D721Med (cell line): ENCODE results near the gene IGFALS.

Experiments used
- DNase-seq: peaks from one replicate; pipeline ENCODE4 v3.0.0; 2011; ENCODE audit warnings: low spot score; ENCODE audit not compliant: insufficient read length
- FAIRE-seq: peaks from 2 replicates; lab custom pipeline; 2011; peaks lifted over from hg19 to GRCh38; lab: Jason Lieb, UNC
- TF ChIP-seq, protein P1 (sequence below): IDR thresholded peaks from 2 replicates; pipeline ENCODE4 v1.5.1; 2012; ENCODE audit warnings: mild to moderate bottlenecking, control low read depth; ENCODE audit not compliant: insufficient read depth; ENCODE audit errors: missing control alignments

The IGFALS gene

DNA sequence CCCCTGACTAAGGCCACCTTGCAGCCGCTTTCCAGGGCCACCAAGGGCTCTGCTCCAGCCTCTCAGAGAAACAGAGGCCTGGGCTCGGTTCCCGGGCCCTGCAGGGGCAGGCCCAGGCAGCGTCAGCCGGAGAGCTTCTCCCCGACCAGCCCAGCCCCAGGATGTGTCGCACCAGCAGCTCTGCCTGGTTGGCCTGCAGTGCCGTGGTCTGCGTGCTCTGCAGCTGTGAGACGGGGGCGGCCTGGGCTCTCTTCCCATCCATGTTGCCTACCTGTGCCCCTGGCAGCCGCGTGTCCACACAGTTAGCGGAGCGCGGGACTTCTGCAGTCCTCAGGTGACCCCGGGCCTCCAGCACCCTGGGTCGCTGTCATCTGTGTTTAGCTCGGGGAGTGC, 4.8 kb downstream of the IGFALS start:
- TF ChIP-seq, protein P1, sequence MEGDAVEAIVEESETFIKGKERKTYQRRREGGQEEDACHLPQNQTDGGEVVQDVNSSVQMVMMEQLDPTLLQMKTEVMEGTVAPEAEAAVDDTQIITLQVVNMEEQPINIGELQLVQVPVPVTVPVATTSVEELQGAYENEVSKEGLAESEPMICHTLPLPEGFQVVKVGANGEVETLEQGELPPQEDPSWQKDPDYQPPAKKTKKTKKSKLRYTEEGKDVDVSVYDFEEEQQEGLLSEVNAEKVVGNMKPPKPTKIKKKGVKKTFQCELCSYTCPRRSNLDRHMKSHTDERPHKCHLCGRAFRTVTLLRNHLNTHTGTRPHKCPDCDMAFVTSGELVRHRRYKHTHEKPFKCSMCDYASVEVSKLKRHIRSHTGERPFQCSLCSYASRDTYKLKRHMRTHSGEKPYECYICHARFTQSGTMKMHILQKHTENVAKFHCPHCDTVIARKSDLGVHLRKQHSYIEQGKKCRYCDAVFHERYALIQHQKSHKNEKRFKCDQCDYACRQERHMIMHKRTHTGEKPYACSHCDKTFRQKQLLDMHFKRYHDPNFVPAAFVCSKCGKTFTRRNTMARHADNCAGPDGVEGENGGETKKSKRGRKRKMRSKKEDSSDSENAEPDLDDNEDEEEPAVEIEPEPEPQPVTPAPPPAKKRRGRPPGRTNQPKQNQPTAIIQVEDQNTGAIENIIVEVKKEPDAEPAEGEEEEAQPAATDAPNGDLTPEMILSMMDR = no peak
- DNase-seq (no peak), FAIRE-seq (no peak)

DNA sequence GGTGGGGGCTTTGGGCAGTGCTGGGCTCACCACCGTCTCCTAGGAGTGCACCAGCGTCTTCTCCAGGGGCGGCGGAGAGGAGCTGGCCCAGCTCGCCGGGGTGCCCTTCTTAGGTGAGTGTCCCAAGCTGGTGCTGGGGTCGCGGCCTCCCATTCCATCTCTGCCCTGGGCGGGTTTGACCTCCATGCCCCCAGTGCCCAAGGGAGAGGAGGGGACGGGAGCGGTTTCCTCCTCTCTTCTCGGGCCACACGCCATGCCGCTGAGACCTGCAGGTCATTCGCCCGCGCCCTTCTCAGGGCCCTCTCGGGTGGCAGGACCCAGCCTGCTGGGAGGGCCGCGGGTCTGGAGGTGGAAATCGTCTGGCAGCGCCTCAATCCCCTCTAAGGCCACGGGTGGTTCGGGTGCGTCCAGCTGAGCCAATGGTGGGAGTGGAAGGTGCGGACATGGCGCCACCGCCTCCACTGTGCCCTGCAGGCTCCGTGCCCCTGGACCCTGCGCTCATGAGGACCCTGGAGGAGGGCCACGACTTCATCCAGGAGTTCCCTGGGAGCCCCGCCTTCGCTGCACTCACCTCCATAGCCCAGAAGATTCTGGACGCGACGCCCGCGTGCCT, 5.3 kb downstream of the IGFALS start:
- no peak for DNase-seq
- FAIRE-seq = no peak
- TF ChIP-seq, protein P1 = no peak

DNA sequence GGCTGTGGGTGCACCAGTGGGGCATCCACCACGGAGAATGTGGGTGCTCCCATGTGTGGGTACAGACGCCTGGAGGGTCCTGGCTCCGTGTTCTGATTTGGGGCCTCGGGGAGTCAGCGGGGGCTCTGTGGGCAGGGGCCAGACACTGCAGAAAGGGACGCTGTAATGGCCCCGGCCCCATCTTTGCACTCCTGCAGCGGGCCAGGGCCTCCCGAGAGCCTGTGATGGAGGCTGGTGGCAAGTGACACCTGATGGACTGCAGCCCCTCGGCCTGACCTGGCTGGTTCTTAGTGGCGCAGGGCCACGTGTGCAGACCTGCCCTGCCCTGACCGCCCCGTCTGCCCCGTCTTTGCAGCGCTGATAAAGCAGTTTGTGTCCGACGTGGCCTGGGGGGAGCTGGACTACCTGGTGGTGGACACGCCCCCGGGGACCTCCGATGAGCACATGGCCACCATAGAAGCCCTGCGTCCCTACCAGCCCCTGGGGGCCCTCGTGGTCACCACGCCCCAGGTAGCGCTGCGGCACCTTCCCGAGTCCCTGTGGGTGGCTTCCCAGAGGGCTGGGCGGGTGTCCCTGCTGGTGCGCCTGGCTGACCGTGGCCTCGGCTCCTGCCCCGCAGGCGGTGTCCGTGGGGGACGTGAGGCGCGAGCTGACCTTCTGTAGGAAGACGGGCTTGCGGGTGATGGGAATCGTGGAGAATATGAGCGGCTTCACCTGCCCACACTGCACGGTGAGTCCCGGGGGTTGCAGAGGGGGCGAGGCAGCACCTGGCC, 6.0 kb downstream of the IGFALS start:
- TF ChIP-seq, protein P1 = no peak
- no peak for FAIRE-seq
- DNase-seq = no peak

DNA sequence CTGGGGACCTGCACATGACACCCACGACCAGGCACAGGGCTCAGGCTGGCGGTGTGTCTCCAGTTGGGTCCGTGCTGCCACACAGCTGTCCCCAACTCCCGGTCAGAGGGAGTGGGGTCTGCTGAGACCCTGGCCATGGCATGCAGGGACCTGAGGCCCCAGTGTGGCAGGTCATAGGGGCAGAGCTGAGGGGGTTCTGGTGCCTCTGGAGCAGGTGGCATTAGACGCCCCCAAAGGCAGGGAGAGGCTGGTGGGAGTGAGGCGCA, 6.5 kb downstream of the IGFALS start:
- TF ChIP-seq, protein P1 = no peak
- FAIRE-seq (no peak), DNase-seq (no peak)

DNA sequence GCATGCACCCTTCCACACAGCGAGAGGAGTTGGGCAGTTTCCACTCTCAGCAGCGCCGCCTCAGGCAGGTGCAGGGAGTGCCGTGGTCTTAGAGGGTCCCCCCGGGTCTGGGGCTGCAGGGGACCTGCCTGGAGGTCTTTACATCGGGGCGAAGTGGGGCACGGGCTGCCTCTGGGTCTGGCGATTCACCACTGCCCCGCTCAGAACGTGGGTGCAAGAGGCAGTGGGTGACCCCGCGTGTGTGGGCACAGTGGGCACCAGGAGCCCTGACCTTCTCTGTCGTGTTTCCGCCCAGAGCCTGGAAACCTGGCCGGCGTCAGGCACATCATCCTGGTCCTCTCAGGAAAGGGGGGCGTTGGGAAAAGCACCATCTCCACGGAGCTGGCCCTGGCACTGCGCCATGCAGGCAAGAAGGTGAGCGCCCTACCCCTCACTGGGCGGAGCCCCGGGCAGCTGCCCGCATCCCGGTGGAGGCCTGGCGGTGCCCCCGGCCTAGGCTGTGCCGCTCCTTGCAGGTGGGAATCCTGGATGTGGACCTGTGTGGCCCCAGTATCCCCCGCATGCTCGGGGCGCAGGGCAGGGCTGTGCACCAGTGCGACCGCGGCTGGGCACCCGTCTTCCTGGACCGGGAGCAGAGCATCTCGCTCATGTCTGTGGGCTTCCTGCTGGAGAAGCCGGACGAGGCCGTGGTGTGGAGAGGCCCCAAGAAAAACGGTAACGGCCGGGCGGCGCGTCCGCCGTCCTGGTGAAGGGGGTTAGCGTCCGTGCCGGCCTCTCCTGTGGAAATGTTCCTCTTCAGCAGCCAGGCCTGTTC, 7.1 kb downstream of the IGFALS start:
- TF ChIP-seq, protein P1 = no peak
- FAIRE-seq = no peak
- no peak for DNase-seq

DNA sequence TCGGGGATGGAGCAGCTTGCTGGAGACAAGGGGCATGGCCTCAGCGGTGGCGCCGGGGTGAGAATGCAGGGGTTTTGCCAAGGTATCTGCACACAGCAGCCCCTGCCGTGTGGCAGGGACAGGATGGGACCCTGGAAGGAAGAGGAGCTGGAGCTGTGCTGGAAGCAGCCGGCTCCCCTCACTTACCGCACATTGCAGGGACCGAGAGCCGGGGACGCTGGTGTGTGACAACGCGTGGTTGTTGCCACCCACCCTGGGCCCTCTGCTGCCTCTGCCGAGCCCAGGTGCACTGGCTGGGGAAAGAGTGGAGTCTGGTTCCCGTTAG, 7.7 kb downstream of the IGFALS start:
- FAIRE-seq (no peak), DNase-seq (no peak)
- TF ChIP-seq, protein P1 = no peak
